ENCODE results near the gene ATL2.

ATL2 gene

DNA sequence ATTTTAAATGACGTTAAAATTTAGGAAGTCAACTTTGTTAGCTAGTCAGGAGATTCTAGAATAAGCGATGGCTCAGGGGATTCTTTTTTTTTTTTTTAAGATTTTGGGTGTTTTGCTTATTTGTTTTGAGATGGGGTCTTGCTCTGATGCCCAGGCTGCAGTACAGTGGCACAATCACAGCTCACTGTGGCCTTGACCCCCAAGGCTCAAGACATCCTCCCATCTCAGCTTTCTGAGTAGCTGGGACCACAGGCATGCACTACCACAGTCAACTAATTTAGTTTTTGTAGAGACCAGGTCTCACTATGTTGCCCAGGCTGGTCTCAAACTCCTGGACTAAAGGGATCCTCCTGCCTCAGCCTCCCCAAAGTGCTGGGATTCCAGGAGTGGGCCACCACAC lies 16.9 kb downstream of the ATL2 start:
- TF ChIP-seq, protein P1, sequence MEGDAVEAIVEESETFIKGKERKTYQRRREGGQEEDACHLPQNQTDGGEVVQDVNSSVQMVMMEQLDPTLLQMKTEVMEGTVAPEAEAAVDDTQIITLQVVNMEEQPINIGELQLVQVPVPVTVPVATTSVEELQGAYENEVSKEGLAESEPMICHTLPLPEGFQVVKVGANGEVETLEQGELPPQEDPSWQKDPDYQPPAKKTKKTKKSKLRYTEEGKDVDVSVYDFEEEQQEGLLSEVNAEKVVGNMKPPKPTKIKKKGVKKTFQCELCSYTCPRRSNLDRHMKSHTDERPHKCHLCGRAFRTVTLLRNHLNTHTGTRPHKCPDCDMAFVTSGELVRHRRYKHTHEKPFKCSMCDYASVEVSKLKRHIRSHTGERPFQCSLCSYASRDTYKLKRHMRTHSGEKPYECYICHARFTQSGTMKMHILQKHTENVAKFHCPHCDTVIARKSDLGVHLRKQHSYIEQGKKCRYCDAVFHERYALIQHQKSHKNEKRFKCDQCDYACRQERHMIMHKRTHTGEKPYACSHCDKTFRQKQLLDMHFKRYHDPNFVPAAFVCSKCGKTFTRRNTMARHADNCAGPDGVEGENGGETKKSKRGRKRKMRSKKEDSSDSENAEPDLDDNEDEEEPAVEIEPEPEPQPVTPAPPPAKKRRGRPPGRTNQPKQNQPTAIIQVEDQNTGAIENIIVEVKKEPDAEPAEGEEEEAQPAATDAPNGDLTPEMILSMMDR (IDR thresholded peaks at IDR 0.05; ENCODE audit: low read depth, low read length) = no peak
- DNase-seq (ENCODE audit: low read depth in 2 of 2) = no peak
- H3K4me3 ChIP-seq (replicated peaks in 1 of 2; ENCODE audit: low read depth in 2 of 2, low read length in 2 of 2) = no peak overlapping the region

DNA sequence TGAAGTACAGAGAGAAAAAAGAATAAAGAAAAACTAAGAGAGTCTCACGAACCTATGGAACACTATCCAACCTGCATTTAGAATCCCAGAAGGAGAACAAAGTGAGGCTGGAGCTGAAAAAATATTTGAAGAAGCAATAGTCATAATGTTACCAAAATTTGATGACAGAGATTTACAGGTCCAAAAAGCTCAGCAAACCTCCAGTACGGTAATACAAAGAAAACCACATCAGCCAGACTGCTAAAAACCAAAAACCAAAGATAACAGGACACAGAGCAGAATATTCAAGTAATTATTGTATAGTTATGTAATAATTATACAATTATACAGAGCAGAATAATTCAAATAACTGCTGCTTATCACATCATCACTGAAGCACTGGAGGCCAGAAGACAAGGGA lies 23.7 kb downstream of the ATL2 start:
- TF ChIP-seq, protein P1 (IDR thresholded peaks at IDR 0.05; ENCODE audit: low read depth, low read length) = no peak
- no peak overlapping the region for H3K4me3 ChIP-seq (replicated peaks in 1 of 2; ENCODE audit: low read depth in 2 of 2, low read length in 2 of 2)
- no peak for DNase-seq (ENCODE audit: low read depth in 2 of 2)

DNA sequence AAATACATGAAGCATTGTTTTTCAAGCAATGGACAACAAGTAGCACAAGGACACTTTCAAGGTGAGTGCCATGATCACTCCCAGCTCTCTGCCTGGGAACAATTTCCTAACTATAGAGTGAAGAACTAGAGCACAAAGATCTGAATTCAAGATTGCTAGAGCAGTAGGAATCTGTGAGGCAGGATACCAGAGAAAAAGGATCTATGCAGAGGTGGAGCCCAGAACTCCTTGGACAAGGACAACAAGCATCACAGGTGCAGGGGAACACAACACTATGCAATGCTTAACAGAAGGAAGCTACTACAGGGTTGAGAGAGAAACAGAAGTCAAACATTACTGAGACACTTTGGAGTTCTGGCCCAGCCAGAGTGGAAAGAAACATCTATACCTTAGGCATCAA lies 24.7 kb downstream of the ATL2 start:
- TF ChIP-seq, protein P1 (IDR thresholded peaks at IDR 0.05; ENCODE audit: low read depth, low read length) = no peak
- DNase-seq (ENCODE audit: low read depth in 2 of 2) = no peak
- H3K4me3 ChIP-seq (replicated peaks in 1 of 2; ENCODE audit: low read depth in 2 of 2, low read length in 2 of 2) = no peak overlapping the region

DNA sequence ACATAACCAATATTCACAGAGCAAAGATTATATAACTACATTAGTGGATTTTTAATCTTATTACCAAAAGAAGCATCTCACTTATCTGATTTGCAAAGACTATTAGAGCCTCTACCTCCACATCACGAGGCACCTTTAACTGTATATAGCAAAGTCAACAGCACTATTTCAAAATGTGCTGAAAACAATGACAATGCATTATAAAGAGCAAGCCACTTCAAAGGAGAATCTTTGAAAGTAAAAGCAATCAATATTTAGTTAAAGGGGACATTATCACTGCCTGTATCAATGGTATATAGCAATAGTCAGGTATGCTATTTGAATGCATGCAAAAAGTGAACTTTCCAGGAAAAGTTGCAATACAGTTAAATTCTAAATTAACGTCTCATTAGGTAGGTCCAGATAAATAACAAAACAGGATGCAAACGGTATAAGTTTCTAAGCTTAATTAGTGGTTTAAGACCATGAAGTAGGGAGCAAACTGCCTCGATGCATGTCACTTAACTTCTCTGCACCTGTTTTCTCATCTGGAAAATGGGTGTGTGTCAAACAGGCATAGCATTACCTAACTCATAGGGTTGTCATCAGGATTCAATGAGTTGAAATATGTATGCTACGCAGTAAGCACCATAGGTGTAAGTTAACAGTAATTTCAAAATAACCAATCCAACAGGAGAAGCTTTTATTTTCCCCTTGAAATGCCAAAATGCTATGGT lies 31.6 kb downstream of the ATL2 start:
- DNase-seq (ENCODE audit: low read depth in 2 of 2) = no peak
- no peak overlapping the region for H3K4me3 ChIP-seq (replicated peaks in 1 of 2; ENCODE audit: low read depth in 2 of 2, low read length in 2 of 2)
- TF ChIP-seq, protein P1 (IDR thresholded peaks at IDR 0.05; ENCODE audit: low read depth, low read length) = no peak

DNA sequence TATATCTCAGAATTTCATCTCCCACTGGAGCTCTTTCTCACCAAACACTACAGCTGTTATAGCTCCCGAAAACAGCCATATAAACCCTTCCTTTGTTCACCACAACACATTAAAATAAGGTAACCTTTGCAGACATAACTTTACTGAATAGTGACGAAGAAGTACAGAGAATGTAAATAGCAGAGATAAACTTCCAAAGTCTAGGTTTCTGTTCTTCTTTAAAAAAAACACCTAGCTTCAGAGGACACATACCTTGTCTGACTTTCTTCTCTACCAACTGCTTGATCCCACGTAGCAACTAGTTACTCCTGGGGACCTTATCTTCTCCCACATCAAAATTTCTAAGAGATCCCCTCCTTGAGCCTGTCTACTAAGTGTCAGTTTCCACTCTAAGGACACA lies 32.3 kb downstream of the ATL2 start:
- no peak overlapping the region for H3K4me3 ChIP-seq (replicated peaks in 1 of 2; ENCODE audit: low read depth in 2 of 2, low read length in 2 of 2)
- DNase-seq (ENCODE audit: low read depth in 2 of 2) = no peak
- TF ChIP-seq, protein P1 (IDR thresholded peaks at IDR 0.05; ENCODE audit: low read depth, low read length) = no peak

DNA sequence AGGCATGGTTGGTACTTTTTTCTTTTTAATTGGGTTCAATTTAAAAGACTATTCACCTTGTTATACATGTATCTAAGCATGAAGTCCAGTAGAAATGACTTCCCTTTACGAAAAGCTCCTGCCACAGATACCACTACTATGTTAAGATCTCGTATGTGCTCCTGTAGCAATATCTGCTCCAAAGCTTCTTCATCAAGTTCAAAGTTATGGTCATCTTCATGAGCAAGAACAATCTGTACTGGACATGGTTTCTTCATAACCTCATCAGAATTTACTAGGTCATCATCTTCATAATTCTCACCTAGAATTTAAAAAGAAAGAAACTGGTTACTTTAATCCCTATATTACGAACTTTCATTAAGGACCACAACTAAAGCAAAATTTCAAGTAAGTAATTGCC lies 33.9 kb downstream of the ATL2 start:
- DNase-seq (ENCODE audit: low read depth in 2 of 2) = no peak
- H3K4me3 ChIP-seq (replicated peaks in 1 of 2; ENCODE audit: low read depth in 2 of 2, low read length in 2 of 2) = no peak overlapping the region
- TF ChIP-seq, protein P1 (IDR thresholded peaks at IDR 0.05; ENCODE audit: low read depth, low read length) = no peak

DNA sequence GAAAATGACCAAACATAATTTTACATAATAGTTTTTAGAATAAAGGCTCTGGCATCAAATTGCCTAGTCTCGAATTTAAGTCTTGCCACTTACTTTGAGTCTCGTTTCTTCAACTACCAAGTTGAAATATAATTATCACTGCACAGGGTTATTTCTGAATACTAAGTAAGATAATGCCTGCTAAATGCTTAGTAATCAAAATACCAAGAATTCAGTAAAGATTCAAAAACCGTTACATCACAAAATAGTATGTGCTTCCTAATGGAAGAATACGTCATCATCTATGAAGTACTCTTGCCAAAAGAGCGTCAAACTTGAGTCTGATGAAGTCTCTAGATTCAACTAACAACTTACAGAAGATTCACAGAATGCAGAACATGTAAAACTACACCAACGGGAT lies 40.5 kb downstream of the ATL2 start:
- DNase-seq (ENCODE audit: low read depth in 2 of 2) = no peak
- TF ChIP-seq, protein P1 (IDR thresholded peaks at IDR 0.05; ENCODE audit: low read depth, low read length) = no peak
- no peak overlapping the region for H3K4me3 ChIP-seq (replicated peaks in 1 of 2; ENCODE audit: low read depth in 2 of 2, low read length in 2 of 2)

Measured in cardiac fibroblast (primary cell).